ENCODE results near the gene HOXD12.

Gene HOXD12

DNA sequence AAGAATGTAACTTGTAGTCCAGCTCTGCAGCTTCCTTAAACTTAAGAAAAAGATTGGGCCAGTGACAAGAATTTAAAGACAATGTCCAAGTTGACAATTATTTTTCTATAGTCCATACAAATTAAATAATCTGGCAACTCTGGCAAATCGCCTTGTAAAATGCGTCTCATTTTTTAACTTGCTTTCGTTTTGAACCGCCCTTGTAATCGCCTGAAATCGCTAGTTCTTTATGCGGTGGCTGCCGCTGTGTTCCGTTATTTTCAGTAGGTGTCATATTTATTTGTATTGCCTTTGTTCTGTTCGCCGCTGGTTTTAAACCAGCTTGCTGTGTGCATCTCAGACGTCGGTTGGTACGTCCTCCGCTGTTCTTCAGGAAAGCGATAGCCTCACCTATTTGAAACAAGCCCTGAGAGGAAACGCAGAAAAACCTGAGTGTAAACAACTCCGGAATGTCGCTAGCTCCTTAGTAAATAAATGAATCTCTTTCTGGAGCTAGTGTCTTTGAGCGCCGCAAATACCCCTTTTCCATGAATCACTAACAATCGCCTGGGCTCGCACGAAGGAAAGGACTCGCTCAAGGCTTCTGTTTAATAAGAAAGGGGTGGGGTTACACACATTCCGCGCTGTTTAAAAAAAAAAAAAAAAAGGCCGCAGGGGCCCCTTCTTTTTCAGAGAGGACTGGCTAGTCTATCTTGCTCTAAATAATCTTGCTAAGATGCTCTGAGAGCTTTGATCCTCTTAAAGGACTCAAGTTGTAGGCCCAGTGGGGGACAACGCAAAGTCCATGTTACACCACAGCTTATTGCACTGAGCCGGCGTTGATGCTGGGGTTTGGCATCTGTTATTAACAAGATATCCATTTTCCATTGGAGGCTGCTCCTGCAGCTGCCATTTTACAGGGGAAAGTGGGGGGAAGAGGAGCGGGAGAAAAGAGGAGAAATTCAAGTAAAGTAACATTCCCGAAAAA is 32.9 kb downstream of the HOXD12 start:
- no peak for DNase-seq (ENCODE audit: low spot score)

DNA sequence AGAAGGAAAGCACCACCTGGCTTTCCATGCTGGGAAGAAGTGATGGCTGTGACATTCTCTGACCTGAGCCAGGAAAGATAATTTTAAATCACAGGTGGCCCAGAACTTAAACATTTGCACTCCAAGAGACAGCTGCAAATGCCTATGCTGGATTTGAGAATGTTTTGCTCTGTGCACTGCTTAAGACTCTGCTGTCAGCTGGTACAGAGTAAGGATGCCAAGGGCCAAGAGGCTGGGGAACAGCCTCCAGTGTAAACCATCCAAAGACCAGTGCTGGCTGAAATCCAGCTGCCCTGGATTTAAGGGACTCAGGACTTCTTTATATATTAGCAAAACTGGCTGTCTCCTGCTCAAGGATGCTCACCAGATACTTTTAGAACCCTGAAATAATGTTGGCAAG is 33.8 kb downstream of the HOXD12 start:
- DNase-seq (ENCODE audit: low spot score): no peak

DNA sequence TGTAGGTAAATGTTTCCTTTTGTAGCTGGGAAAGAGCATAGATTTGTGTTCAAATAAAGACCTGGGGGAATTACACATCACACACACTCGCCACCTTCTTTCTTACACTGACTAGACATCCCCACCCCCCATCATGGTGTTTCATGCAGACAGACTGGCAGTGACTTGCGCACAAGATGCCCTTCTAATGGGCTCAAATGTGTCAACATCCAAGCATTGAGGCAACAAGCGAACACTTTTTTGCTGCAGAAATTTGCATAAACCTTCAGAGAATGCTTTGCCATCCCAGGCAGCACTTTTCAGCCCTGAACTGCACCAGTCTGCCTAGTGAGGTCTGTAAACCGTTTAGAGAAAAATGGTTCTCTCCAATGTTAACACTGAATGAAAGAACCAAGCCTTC is 34.4 kb downstream of the HOXD12 start:
- DNase-seq (ENCODE audit: low spot score): no peak

DNA sequence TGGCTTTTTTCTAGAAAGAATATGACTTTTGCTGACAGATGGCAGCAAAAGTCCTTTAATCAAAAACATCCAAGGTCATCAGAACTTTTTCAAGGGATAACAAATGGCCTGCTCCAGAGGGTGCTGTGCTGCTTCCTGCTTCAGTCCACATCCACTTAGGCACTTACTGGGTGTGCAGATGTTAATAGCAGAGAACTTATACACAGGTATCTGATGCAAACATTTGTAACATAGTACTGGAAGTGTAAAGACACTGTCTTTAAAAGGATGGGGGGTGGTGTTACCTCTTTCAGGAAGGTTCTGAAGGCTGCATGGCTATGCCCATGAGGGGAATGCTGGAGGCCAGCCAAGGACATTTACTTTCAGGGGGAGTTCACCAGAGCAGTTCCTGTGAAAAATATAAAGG is 35.4 kb downstream of the HOXD12 start:
- no peak for DNase-seq (ENCODE audit: low spot score)

GRCh38 chr2:176136374-176137251 is 37.0 kb downstream of the HOXD12 start:
- no peak for DNase-seq (ENCODE audit: low spot score)

- no peak for DNase-seq (ENCODE audit: low spot score)
Measured at GRCh38 chr2:176137252-176137580, 37.6 kb downstream of the HOXD12 start.

GRCh38 chr2:176137906-176138305 is 38.3 kb downstream of the HOXD12 start:
- DNase-seq (ENCODE audit: low spot score): no peak

DNA sequence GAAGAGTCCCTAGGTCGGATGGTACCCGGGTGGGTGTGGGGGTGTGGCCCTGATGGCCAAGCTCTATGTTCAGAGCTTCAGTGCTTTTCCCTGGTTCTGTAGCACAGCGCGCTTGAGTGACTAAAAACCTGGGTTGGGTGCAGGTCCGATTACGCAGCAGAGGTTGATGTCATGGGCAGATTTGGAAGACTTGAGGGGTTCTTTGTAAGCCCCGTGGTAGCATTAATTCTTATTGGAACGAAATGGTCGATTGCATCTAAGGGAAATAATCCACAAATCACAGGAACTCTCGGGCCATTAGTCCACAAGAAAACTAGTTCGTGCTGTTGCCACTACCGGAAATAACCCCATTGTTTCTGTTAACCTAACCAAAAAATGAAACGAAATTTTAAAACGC is 38.9 kb downstream of the HOXD12 start:
- no peak for DNase-seq (ENCODE audit: low spot score)

GRCh38 chr2:176138923-176139660 is 39.5 kb downstream of the HOXD12 start:
- DNase-seq (ENCODE audit: low spot score): no peak

DNA sequence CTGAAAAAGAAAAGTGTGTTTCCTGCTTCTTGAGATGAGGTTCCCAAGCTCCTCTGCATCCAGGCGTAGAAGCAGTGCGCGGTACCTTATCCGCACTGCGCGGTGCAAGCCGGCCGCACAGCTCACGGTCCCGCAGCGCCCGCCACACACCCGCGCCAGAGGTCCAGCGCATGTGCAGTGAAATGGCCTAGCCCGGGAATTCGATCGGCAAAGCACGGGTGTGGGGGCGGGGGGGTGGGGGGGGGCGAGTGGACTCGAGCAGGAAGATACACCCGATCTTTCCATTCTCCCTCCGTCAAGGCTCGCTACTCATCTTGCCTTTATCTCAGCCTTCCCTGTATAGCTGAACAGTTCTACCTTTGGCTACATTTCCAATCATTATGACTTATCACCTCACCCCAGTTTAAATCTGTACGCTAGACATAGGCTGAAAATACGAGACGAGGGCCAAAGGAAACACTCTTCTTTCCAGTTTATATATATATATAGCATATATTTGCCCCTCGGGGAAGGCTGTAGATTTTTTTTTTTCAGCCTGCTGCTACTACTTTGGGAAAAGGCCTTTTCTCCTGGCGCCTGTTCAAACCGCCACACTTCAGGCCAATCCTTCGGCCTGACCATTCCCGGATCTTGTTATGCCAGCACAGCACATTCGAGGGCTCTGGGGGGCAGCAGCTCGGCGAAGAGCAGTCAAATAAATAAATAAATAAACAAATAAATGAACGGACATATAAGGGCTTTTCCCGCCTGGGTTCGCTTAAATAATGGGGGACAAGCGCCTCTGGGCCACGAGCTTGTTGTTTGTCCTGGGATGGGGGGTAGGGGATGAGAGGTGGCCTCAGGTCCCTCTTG is 40.3 kb downstream of the HOXD12 start:
- DNase-seq (ENCODE audit: low spot score): no peak

DNA sequence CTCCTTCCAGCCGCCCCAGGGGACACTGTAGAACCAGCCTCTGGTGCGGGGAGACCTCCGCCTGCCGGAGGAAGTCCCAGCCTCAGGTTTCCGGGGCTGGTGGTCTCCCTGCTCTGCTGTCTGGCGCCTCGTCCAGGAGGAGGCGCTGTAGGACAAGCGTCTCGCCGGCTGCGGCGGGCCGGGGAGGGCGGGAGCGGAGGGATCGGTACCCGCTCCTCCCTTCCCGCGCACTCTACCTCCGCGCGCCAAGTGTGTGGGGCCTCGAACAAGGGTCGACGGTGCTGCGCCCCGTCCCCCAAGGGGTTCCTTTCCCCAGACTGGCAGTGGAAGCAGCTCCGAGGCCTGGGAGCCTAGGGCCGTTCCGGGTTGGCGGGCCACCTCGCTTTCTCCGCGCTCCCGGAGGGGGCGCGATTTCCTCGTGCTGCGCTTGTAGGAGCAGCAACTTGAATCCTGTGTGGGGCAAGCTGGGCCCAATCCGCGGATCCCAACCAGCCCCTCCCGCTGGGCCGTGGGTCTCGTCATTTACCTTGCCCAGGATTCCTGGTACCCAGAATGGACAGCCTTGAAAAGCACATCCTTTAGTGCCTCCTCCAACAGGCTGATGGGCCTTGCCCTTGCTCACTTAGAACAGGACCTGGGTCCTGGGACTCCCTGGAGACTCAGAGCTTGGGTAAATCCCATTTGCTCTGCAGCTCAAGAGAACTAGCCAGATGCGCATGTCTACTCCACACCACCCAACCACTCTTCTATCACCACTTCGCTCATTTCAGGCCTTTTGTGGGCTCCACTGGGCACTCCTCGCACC is 41.1 kb downstream of the HOXD12 start:
- DNase-seq (ENCODE audit: low spot score): peak; percentile 73

GRCh38 chr2:176142281-176142680 is 42.7 kb downstream of the HOXD12 start:
- DNase-seq (ENCODE audit: low spot score): no peak

GRCh38 chr2:176145085-176145969 is 45.7 kb downstream of the HOXD12 start:
- no peak for DNase-seq (ENCODE audit: low spot score)

DNA sequence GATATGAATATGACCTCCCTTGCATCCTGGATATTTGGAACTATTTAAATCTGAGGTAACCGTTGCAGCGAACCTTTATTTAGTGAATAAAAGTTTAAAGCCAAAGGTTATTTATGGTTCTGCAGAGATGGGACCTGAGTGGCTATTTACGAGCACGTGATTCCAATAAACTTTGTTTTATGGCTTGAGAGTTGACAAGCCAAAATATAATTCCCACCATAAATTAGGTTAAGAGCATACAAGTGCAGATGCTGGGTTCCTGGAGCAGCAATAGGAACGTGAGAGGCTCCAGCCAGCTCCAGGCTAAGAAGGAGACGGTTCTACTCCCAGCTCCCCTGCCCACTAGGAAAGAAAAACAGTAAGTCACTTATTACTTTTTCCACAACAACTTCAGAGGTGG is 46.5 kb downstream of the HOXD12 start:
- no peak for DNase-seq (ENCODE audit: low spot score)

DNA sequence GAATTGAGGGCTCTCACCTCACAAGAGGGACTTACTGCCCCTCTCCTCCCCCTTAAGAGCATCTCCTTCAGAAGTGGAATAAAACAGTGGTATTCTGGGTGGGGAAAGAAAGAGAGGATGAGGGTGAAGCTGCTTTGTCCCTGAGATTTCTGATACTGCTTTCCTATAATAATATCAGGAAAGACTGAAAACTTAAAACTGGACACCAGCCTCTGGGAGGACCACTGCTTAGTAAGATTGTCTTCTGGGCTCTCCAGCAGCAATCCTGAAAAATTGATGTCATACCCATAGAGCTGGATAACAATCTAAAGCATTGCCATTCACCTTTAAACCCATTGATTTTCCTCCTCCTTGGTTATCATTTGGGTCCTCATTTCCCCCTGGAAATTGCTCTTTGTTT is 47.0 kb downstream of the HOXD12 start:
- DNase-seq (ENCODE audit: low spot score): no peak

- no peak for DNase-seq (ENCODE audit: low spot score)
Measured at GRCh38 chr2:176147210-176147799, 47.7 kb downstream of the HOXD12 start.

GRCh38 chr2:176147800-176148496 is 48.4 kb downstream of the HOXD12 start:
- no peak for DNase-seq (ENCODE audit: low spot score)

- no peak for DNase-seq (ENCODE audit: low spot score)
Measured at GRCh38 chr2:176148751-176149421, 49.3 kb downstream of the HOXD12 start.
